ENCODE results near the gene NMT2.

Gene NMT2

DNA sequence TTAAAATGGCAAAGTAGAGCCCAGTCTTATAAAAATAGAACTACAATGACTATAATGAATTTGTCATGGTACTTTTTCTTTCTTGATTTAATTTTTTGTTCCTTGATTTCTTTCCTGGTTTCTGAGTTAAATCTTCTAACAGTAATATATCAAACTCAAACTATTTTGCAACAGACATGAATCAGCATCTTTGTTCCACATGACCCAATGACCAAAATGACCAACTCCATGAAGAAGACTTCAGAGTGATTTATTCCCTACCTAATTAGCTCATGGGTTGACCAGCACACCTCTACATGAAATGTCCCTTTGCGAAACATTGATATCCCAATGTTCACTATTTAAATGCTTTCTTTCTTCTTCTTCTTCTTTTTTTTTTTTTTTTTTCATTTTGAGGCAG is 30.9 kb downstream of the NMT2 start:
- peaks cover 41% of the 10 kb centered on the region for H3K36me3 ChIP-seq (ENCODE audit: control insufficient read depth, insufficient read depth, low read length)

GRCh38 chr10:15137036-15137359 is 31.5 kb downstream of the NMT2 start:
- Histone ChIP-seq H3K36me3 (ENCODE audit: control insufficient read depth, insufficient read depth, low read length) (peaks cover 43% of the 10 kb centered on the region), H3K9me3 (ENCODE audit: control insufficient read depth, insufficient read depth, low read depth, low read length) (no peaks in the 10 kb centered on the region), H3K27me3 (ENCODE audit: control insufficient read depth, insufficient read depth, low read length) (no peaks in the 10 kb centered on the region), H3K27ac (ENCODE audit: low read depth, low read length) (no peak overlapping the region), H3K4me1 (ENCODE audit: control insufficient read depth, insufficient read depth, low read length) (no peaks in the 10 kb centered on the region), H3K4me3 (ENCODE audit: low read depth, low read length) (no peak overlapping the region), H3K9ac (ENCODE audit: low read length) (no peak overlapping the region)

More for the DNA sequence above, 30.9 kb downstream of the NMT2 start:
- Histone ChIP-seq H3K27ac (ENCODE audit: low read depth, low read length) (no peak overlapping the region), H3K4me3 (ENCODE audit: low read depth, low read length) (no peak overlapping the region), H3K27me3 (ENCODE audit: control insufficient read depth, insufficient read depth, low read length) (no peaks in the 10 kb centered on the region), H3K9ac (ENCODE audit: low read length) (no peak overlapping the region), H3K9me3 (ENCODE audit: control insufficient read depth, insufficient read depth, low read depth, low read length) (no peaks in the 10 kb centered on the region), H3K4me1 (ENCODE audit: control insufficient read depth, insufficient read depth, low read length) (no peaks in the 10 kb centered on the region)

- no peaks in the 10 kb centered on the region for H3K27me3 ChIP-seq (ENCODE audit: control insufficient read depth, insufficient read depth, low read length)
- H3K36me3 ChIP-seq (ENCODE audit: control insufficient read depth, insufficient read depth, low read length) = peaks cover 43% of the 10 kb centered on the region
- H3K4me3 ChIP-seq (ENCODE audit: low read depth, low read length) = no peak overlapping the region
- H3K9me3 ChIP-seq (ENCODE audit: control insufficient read depth, insufficient read depth, low read depth, low read length) = no peaks in the 10 kb centered on the region
- H3K4me1 ChIP-seq (ENCODE audit: control insufficient read depth, insufficient read depth, low read length) = no peaks in the 10 kb centered on the region
- H3K27ac ChIP-seq (ENCODE audit: low read depth, low read length) = no peak overlapping the region
- H3K9ac ChIP-seq (ENCODE audit: low read length) = no peak overlapping the region
Measured at GRCh38 chr10:15136129-15137035, 32.1 kb downstream of the NMT2 start.

- Histone ChIP-seq H3K4me1 (ENCODE audit: control insufficient read depth, insufficient read depth, low read length) (no peaks in the 10 kb centered on the region), H3K9ac (ENCODE audit: low read length) (no peak overlapping the region), H3K9me3 (ENCODE audit: control insufficient read depth, insufficient read depth, low read depth, low read length) (no peaks in the 10 kb centered on the region), H3K27ac (ENCODE audit: low read depth, low read length) (no peak overlapping the region), H3K4me3 (ENCODE audit: low read depth, low read length) (no peak overlapping the region), H3K36me3 (ENCODE audit: control insufficient read depth, insufficient read depth, low read length) (peaks cover 55% of the 10 kb centered on the region), H3K27me3 (ENCODE audit: control insufficient read depth, insufficient read depth, low read length) (no peaks in the 10 kb centered on the region)
Measured at GRCh38 chr10:15131330-15131729, 37.2 kb downstream of the NMT2 start.

GRCh38 chr10:15124908-15125307 is 43.6 kb downstream of the NMT2 start:
- H3K4me1 ChIP-seq (ENCODE audit: control insufficient read depth, insufficient read depth, low read length) = no peaks in the 10 kb centered on the region
- no peak overlapping the region for H3K4me3 ChIP-seq (ENCODE audit: low read depth, low read length)
- no peak overlapping the region for H3K9ac ChIP-seq (ENCODE audit: low read length)
- no peak overlapping the region for H3K27ac ChIP-seq (ENCODE audit: low read depth, low read length)
- no peaks in the 10 kb centered on the region for H3K9me3 ChIP-seq (ENCODE audit: control insufficient read depth, insufficient read depth, low read depth, low read length)
- H3K27me3 ChIP-seq (ENCODE audit: control insufficient read depth, insufficient read depth, low read length) = no peaks in the 10 kb centered on the region
- H3K36me3 ChIP-seq (ENCODE audit: control insufficient read depth, insufficient read depth, low read length) = peaks cover 38% of the 10 kb centered on the region

DNA sequence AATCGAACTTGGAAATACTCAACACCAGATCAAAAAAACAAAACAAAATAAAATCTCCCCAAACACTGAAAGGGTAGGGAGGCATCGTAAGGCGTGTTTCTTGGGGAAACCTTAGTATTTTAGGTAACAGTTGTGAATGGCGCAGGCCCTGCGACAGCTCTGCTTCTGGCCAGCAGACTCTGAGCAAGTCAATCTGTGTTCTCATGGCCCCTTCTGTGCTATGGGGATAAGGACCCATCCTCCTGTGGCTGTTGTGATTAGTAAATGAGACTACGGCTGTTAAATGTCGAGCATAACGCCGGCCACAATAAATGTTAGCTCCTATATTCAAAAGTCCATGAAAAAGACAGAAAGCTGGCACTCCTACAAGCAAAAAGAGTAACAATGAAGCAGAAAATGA is 44.3 kb downstream of the NMT2 start:
- no peaks in the 10 kb centered on the region for H3K9me3 ChIP-seq (ENCODE audit: control insufficient read depth, insufficient read depth, low read depth, low read length)
- H3K9ac ChIP-seq (ENCODE audit: low read length) = no peak overlapping the region
- H3K27me3 ChIP-seq (ENCODE audit: control insufficient read depth, insufficient read depth, low read length) = no peaks in the 10 kb centered on the region
- peaks cover 38% of the 10 kb centered on the region for H3K36me3 ChIP-seq (ENCODE audit: control insufficient read depth, insufficient read depth, low read length)
- H3K27ac ChIP-seq (ENCODE audit: low read depth, low read length) = no peak overlapping the region
- no peaks in the 10 kb centered on the region for H3K4me1 ChIP-seq (ENCODE audit: control insufficient read depth, insufficient read depth, low read length)
- H3K4me3 ChIP-seq (ENCODE audit: low read depth, low read length) = no peak overlapping the region

GRCh38 chr10:15123749-15124184 is 44.7 kb downstream of the NMT2 start:
- 0 out of 2 replicates have a peak overlapping the region, but pooled peaks have one; percentile 11 for H3K27ac ChIP-seq (ENCODE audit: low read depth, low read length)
- H3K27me3 ChIP-seq (ENCODE audit: control insufficient read depth, insufficient read depth, low read length) = no peaks in the 10 kb centered on the region
- no peaks in the 10 kb centered on the region for H3K4me1 ChIP-seq (ENCODE audit: control insufficient read depth, insufficient read depth, low read length)
- peaks cover 42% of the 10 kb centered on the region for H3K36me3 ChIP-seq (ENCODE audit: control insufficient read depth, insufficient read depth, low read length)
- H3K4me3 ChIP-seq (ENCODE audit: low read depth, low read length) = no peak overlapping the region
- H3K9me3 ChIP-seq (ENCODE audit: control insufficient read depth, insufficient read depth, low read depth, low read length) = no peaks in the 10 kb centered on the region
- no peak overlapping the region for H3K9ac ChIP-seq (ENCODE audit: low read length)

- no peaks in the 10 kb centered on the region for H3K4me1 ChIP-seq (ENCODE audit: control insufficient read depth, insufficient read depth, low read length)
- H3K27ac ChIP-seq (ENCODE audit: low read depth, low read length) = no peak overlapping the region
- H3K36me3 ChIP-seq (ENCODE audit: control insufficient read depth, insufficient read depth, low read length) = peaks cover 36% of the 10 kb centered on the region
- H3K27me3 ChIP-seq (ENCODE audit: control insufficient read depth, insufficient read depth, low read length) = no peaks in the 10 kb centered on the region
- no peak overlapping the region for H3K9ac ChIP-seq (ENCODE audit: low read length)
- H3K9me3 ChIP-seq (ENCODE audit: control insufficient read depth, insufficient read depth, low read depth, low read length) = no peaks in the 10 kb centered on the region
- no peak overlapping the region for H3K4me3 ChIP-seq (ENCODE audit: low read depth, low read length)
Measured at GRCh38 chr10:15122477-15123030, 45.9 kb downstream of the NMT2 start.

DNA sequence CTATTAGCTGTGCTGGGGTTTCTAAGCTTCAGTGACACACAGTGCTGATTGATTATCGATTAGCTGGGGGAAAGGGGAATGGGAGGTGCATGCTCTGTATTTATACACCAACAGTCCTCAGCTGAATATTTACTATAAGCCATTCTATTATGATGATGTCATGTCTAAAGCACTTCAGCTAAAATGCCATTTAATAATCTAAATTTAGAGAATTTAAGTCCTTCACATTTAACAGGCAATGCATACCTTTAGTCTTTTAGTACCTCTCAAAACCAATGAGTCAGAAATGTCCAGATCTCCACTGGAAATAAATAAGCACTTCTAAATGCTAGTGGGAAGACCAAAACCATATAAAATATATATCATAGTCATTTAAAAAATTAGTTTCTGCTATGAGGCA is 46.8 kb downstream of the NMT2 start:
- Histone ChIP-seq H3K9ac (ENCODE audit: low read length) (no peak overlapping the region), H3K27ac (ENCODE audit: low read depth, low read length) (no peak overlapping the region), H3K9me3 (ENCODE audit: control insufficient read depth, insufficient read depth, low read depth, low read length) (no peaks in the 10 kb centered on the region), H3K4me3 (ENCODE audit: low read depth, low read length) (no peak overlapping the region), H3K36me3 (ENCODE audit: control insufficient read depth, insufficient read depth, low read length) (peaks cover 36% of the 10 kb centered on the region), H3K27me3 (ENCODE audit: control insufficient read depth, insufficient read depth, low read length) (no peaks in the 10 kb centered on the region), H3K4me1 (ENCODE audit: control insufficient read depth, insufficient read depth, low read length) (no peaks in the 10 kb centered on the region)

GRCh38 chr10:15120523-15120922 is 48.0 kb downstream of the NMT2 start:
- H3K9me3 ChIP-seq (ENCODE audit: control insufficient read depth, insufficient read depth, low read depth, low read length) = no peaks in the 10 kb centered on the region
- no peak overlapping the region for H3K27ac ChIP-seq (ENCODE audit: low read depth, low read length)
- H3K36me3 ChIP-seq (ENCODE audit: control insufficient read depth, insufficient read depth, low read length) = peaks cover 37% of the 10 kb centered on the region
- no peak overlapping the region for H3K9ac ChIP-seq (ENCODE audit: low read length)
- H3K4me1 ChIP-seq (ENCODE audit: control insufficient read depth, insufficient read depth, low read length) = no peaks in the 10 kb centered on the region
- H3K4me3 ChIP-seq (ENCODE audit: low read depth, low read length) = no peak overlapping the region
- H3K27me3 ChIP-seq (ENCODE audit: control insufficient read depth, insufficient read depth, low read length) = no peaks in the 10 kb centered on the region

DNA sequence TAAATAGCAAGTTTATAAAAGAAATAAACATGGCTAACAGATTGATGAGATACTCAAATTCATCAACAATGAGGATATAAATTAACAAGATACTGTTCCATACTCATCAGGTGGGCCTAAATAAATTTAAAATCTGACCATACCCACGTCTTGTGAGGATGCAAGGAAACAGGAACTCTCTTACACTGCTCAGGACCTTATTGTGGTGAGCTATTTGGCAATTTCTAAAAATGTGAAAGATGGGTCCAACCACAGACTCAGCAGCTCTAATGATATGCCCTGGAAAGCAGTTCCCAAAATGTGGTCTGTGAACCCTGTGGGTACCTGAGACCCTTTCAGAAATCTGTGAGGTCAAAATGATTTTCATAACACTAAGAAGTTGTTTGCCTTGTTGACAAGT is 49.9 kb downstream of the NMT2 start:
- Histone ChIP-seq H3K4me3 (ENCODE audit: low read depth, low read length) (no peak overlapping the region), H3K27ac (ENCODE audit: low read depth, low read length) (no peak overlapping the region), H3K9ac (ENCODE audit: low read length) (no peak overlapping the region), H3K36me3 (ENCODE audit: control insufficient read depth, insufficient read depth, low read length) (peaks cover 28% of the 10 kb centered on the region), H3K9me3 (ENCODE audit: control insufficient read depth, insufficient read depth, low read depth, low read length) (no peaks in the 10 kb centered on the region), H3K4me1 (ENCODE audit: control insufficient read depth, insufficient read depth, low read length) (no peaks in the 10 kb centered on the region), H3K27me3 (ENCODE audit: control insufficient read depth, insufficient read depth, low read length) (no peaks in the 10 kb centered on the region)
